LHCN-M2 (cell line): Measurements from ENCODE around the gene WNT9A. TPM values are rescaled to one million over a fixed set of nuclear protein-coding genes. Genes with fewer than 3 reads are reported as not detected.
"Not testable (repeated sequence)": the region's sequence is repeated elsewhere in the genome, so short reads cannot be mapped to it uniquely, and the experiment has no call there.

ENCODE experiments used
- DNase-seq: peaks from one replicate; pipeline ENCODE4 v3.0.0-alpha.2; 2012; ENCODE audit warnings: low read depth
- polyA plus RNA-seq: library from polyadenylated mRNA; unstranded; fragments of >200 nt; gene quantifications from one replicate; pipeline ENCODE4 v1.2.1, GENCODE V29; 2012; ENCODE audit warnings: missing spikeins
- total RNA-seq: library from RNA; depleted of rRNA; stranded (reverse); fragments of >200 nt; gene quantifications from 2 replicates; pipeline ENCODE4 v1.2.3, GENCODE V29; 2014; rRNA removed

The WNT9A gene, protein sequence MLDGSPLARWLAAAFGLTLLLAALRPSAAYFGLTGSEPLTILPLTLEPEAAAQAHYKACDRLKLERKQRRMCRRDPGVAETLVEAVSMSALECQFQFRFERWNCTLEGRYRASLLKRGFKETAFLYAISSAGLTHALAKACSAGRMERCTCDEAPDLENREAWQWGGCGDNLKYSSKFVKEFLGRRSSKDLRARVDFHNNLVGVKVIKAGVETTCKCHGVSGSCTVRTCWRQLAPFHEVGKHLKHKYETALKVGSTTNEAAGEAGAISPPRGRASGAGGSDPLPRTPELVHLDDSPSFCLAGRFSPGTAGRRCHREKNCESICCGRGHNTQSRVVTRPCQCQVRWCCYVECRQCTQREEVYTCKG
- total RNA-seq = 3.5 and 4.3 TPM in 2 replicates
- polyA plus RNA-seq = 3.7 TPM

DNA sequence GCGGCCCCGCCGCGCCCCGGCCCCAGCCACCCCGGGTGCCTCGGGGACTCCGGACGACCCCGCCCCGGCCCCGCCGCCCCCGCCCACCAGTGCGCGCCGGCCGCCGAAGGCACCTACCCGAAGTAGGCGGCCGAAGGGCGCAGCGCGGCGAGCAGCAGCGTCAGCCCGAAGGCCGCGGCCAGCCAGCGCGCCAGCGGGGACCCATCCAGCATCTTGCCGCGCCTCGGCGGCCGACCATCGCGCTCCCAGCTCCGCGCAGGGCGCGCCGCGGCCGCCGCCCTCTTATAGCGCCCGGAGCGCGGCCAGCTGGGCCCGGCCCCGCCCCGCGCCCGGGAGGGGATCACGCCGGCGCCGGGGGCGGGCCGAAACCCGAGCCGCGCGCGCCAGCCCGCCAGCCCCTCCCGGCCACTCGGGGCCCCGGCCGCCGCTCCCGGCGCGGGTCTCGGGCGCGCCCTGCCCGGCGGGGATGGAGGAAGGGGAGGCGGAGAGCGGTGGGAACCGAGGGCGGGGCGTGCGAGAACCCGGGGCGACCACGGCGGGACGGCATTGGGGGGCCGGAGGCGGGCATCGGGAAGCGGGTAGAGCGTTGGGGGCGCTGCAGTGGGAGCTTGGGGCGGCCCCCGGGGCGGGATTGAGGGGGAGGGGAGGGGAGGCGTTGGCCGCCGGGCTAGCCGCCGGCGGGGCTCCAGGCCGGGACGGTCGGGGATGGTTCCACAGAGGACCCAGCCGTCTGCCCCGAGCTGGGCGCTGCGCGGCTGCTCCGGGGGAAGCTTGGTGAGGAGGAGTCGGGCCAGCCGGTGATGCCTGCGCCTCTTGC lies at the start of gene WNT9A:
WNT9A (minus strand) TSS at position 257 of the 817 bp plus-strand sequence; CDS start at position 212, 45 bp downstream.
- DNase-seq = peak; percentile 48

DNA sequence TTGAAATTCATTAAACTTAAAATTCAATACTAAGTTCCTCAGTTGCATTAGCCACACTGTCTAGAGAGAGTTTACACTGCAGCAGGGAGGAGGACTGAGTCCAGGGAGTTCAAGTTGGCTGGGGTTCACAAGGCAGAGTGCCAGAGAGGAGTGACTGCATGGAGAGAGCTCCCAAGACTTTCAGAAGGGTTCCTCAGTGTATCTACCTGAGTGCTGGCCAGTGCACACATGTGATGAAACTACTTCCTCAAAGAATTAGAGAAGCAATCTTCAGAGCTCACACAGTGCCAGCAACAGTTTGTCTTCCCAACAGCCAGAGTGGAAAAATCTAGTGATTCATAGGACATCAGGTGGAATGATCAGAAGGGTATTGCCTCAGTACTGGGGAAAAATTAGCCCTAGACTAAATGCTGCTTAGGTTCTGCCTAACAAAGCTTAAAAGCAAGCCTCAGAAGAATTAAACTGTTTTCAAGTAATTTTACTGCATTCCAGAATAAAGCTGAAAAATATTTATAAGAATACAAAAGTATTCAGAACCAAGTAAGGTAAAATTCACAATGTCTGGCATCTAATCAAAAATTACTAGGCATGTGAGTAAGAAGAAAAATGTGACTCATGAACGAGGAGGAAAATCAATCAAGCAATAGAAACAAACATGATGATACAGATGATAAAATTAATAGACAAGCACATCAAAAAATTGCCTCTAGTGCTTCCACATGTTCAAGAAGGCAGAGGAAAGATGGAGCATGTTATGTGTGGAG lies 48.6 kb upstream of the WNT9A start:
- DNase-seq = no peak

DNA sequence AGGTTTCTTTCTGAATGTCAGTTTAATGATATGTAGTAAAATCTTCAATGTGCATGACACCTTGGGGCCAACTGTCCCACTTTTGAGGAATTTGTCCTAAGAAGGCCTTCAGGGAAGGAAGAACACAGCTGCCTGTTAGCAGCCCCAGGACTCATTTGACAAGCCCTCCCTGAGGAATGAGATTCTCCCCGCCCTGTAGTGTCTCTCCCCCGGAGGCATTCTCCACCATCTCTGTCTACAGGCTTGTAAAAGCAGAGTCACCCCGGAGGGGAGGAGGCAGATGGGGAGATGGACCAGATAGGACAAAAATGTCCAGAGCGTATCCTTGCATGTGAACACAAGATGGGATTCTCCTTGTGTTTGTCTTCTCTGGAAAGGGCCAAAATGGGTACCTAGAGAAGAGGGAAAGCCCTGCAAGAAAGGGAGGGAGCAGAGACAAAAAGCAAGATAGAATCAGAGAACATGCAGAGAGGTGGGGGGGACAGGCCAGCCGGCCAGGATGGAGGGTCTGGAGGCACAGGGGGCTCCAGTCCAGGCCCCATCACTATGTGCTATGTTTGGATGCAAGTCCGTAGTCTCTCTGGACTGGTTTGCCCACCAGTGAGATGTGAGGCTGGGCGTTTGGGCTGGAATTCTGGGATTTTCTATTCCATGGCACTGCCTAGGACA lies 47.0 kb upstream of the WNT9A start:
- DNase-seq = no peak

DNA sequence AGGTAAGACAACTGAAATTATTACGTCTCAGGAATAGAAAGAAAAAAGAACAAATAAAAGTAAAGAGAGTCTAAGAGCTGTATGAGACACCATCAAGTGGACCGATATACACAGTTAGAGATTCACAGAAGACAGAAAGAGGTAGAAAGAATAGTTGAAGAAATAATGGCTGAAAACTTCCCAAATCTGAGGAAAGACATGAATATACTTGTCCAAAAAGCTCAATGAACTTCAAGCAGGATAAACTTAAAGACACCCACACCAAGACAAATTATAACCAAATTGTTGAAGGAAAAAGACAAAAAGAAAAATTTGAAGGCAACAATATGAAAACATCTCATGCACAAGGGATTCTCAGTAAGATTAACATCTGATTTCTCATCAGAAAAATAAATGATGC lies 39.4 kb upstream of the WNT9A start:
- no peak for DNase-seq

DNA sequence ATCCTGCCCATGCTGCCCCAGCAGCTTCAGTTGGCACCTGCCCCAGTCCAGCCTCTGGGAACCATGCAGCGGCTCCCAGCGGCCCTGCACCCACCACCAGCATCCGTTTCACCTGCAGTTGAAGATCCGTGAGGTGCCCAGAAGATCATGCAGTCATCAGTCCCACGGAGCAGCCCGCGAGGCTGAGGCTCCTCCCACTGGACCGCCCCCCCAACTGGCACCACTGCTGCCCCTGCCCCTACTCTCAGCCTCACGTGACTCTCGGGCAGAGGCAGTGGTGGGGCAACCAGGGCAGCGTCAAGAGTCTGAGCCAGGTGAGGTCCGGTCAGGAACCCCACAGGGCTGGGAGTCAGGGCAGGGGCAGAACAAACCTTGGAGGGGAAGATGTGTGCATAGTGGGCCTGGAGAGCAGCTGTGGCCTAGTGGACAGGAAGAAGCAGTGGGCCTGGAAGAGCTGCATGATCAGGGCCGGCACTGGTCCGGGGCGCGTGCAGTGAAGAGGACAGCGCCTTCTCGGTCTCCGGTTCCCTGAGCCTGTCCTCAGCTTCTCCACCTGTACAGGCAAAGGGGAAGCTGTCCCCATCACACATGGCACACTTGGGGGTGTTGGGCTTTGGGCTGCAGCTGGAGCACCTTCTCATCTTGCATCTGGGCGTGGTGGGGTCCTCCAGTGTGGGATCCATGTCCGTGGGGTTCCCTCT lies 28.0 kb upstream of the WNT9A start:
- DNase-seq = not testable (repeated sequence)

DNA sequence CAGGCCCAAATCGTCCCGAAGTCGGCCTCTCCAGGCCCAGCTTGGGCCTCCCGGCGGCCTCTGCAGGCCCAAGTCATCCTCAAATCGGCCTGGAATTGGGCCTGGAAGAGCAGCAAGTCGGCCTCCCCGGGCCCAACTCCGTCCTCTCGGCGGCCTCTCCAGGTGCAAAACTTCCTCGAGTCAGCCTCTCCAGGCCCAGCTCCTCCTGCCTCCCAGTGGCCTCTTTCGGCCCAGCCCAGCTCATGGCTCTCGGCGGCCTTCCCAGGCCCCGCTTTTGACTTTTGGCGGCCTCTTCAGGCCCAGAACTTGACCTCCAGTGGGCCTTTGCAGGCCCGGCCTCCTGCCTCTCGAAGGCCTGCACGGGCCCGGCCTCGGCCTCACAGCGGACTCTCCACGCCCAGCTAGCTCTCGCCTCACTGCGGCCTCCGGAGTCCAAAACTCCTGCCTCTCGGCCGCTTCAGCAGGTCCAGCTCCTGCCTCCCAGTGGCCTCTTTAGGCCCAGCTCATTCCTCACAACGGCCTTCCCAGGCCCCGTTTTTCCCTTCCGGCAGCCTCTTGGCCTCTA lies 26.1 kb upstream of the WNT9A start:
- not testable (repeated sequence) for DNase-seq

DNA sequence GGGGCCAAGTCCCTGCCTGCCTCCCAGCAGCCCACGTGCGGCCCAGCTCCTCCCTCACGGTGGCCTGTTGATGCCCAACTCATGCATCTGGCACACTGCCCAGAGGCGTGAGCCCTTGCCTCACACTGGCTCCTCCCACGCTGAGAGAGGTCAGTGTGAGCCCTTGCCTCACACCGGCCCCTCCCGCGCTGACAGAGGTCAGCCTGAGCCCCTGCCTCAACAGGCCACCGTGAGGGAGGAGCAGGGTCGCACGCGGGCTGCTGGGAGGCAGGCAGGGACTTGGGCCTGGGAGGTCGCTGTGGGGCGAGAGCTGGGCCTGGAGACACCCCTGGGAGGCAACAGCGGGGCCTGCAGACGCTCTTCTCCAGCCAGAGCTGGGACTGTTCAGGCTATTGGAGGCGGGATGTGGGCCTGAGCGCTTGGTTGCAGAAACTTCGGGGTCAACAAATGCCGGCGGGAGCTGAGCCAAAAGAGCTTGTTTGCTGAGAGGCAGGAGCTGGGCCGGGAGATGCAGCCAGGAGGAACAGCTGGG lies 25.2 kb upstream of the WNT9A start:
- not testable (repeated sequence) for DNase-seq

DNA sequence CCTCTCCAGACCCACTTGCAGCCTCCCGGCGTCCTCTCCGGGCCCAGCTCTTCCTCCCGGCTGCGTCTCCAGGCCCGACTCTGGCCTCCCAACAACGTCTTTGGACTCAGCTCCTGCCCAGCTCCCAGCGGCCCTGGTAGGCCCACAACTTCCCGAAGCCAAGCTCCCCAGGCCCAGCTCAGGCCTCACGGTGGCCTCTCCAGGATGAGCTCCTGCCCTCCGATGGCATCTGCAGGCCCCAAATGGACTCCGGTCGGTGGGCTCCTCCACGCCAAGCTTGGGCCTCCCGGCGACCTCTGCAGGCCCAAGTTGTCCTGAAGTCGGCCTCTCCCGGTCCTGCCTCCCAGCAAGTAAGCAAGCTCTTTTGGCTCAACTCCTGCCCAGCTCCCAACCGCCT lies 24.5 kb upstream of the WNT9A start:
- not testable (repeated sequence) for DNase-seq

DNA sequence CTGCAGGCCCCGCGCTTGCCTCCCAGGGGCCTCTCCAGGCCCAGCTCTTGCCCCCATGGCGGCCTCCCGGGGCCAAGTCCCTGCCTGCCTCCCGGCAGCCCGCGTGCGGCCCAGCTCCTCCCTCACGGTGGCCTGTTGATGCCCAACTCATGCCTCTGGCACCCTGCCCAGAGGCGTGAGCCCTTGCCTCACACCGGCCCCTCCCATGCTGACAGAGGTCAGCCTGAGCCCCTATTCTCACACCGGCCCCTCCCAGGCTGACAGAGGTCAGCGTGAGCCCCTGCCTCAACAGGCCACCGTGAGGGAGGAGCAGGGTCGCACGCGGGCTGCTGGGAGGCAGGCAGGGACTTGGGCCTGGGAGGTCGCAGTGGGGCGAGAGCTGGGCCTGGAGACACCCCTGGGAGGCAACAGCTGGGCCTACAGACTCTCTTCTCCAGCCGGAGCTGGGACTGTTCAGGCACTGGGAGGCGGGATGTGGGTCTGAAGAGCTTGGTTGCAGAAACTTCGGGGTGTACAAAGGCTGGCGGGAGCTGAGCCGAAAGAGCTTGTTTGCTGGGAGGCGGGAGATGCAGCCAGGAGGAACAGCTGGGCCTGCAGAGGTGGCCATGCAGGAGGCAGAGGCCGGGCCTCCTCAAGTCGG lies 24.0 kb upstream of the WNT9A start:
- DNase-seq = not testable (repeated sequence)

DNA sequence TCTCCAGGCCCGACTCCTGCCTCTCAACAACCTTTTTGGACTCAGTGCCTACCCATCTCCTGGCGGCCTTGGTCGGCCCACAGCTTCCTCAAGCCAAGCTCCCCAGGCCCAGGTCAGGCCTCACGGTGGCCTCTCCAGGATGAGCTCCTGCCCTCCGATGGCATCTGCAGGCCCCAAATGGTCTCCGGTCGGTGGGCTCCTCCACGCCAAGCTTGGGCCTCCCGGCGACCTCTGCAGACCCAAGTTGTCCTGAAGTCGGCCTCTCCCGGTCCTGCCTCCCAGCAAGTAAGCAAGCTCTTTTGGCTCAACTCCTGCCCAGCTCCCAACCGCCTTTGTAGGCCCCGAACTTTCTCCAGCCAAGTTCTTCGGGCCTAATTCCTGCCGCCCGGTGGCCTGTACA lies 23.5 kb upstream of the WNT9A start:
- not testable (repeated sequence) for DNase-seq

DNA sequence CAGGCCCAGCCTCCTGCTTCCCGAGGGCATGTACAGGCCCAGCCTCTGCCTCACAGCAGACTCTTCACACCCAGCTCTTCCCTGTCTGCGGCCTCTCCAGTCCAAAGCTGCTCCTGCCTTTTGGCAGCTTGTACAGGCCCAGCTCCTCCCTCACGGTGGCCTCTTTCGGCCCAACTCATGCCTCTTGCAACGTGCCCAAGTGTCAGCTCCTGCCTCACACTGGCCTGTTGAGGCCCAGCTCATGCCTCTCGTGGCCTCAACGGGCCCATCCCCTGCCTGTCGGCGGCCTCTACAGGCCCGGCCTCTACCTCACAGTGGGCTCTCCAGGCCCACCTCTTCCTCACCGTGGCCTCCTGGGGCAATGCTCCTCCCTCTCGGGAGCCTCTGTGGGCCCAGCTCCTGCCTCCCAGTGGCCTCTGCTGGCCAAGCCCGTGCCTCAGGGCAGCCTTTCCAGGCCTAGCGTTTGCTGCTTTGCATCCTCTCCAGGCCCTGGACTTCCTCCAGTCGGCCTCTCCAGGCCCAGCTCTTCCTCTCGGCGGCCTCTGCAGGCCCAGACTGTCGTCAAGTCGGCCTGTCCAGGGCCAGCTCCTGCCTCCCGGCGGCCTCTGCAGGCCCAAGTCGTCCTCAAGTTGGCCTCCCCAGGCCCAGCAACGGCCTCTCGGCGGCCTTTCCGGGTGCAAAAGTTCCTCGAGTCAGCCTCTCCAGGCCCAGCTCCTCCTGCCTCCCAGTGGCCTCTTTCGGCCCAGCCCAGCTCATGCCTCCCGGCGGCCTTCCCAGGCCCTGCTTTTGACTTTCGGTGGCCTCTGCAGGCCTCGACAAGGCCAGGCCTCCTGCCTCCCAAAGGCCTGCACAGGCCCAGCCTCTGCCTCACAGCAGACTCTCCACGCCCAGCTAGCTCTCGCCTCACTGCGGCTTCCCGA lies 22.6 kb upstream of the WNT9A start:
- DNase-seq = not testable (repeated sequence)

DNA sequence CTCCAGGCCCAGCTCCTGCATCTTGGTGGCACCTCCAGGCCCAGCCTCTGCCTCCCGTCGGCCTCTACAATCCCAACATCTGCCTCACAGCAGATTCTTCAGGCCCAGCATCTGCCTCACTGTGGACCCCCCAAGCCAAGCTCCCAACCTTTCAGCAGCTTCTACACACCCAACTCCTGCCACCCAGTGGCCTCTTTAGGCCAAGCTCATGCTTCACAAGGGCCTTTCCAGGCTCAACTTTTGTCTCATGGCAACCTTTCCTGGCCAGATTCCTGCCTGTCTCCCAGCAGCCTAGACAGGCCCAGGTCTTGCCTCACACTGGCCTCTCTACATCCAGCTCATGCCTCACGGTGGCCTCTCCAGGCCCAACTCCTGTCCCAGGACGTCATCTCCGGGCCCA lies 20.1 kb upstream of the WNT9A start:
- DNase-seq = not testable (repeated sequence)

DNA sequence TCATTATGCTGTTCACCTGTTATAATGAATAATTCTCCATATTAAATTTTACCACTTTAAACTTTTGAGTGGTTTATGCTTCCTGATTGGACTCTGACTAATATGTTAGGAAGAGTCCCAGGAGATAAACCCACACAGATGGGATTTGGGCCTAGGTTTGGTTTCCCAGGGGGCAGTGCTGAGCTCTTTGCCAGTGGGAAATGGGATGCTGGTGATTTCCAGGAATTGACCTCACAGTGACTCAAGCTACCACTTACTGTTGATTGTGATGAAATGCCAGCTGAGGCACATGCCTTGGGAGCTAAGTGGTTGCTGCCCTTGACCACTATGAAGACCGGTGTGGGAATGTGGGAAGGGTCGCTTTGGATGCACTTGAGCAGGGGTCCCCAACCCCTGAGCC lies 19.0 kb upstream of the WNT9A start:
- peak; percentile 88 for DNase-seq

DNA sequence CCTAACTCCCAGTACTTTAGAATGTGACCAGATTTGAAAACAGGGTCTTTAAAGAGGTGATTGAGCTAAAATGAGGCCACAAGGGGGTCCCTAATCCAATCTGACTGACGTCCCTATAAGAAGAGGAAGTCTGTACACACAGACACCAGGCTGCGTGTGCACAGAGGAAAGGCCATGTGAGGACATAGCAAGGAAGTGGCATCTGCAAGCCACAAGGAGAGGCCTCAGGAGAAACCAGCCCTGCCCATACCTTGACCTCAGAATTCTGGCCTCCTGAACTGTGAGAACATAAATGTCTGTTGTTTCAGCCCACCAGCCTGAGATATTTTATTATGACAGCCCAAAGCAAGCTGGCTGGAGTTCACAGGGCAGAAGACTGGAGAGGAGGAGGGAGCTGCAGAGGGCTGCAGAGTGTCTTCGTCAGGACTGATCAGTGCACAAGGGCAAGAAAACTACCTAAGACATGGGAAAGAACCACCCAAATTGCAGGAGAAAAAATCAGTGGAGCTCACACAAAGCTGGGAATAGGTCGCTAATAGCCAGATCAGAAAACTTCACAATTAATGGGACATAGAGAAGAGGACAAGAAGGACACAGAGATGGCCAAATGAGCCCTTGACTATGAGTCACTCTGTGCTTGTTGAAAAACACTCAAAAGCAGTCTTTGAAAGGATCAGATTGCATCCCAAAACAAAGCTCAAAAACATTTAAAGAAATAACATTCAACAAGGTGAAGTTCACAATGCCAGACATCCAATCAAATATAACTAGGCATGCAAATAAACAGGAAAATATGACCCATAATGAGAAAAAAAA lies 14.1 kb upstream of the WNT9A start:
- DNase-seq = no peak

DNA sequence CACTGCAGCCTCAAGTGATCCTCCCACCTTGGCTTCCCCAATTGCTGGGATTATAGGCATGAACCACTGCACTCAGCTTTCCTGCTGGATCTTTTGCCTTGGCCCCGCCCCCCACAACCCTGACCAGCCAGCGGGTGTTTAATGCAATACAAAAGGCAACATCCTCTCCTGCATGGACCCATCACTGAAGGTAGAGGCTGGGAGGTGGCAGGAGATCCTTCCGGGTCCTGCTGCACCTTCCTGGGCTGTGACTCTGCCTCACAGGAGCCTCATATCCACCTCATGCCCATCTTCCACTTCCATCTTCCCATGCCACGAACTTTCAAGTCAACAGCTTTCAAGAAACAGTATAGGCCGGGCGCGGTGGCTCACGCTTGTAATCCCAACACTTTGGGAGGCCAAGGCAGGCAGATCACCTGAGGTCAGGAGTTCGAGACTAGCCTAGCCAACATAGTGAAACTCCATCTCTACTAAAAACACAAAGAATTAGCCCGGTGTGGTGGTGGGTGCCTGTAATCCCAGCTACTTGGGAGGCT lies 11.7 kb upstream of the WNT9A start:
- no peak for DNase-seq

DNA sequence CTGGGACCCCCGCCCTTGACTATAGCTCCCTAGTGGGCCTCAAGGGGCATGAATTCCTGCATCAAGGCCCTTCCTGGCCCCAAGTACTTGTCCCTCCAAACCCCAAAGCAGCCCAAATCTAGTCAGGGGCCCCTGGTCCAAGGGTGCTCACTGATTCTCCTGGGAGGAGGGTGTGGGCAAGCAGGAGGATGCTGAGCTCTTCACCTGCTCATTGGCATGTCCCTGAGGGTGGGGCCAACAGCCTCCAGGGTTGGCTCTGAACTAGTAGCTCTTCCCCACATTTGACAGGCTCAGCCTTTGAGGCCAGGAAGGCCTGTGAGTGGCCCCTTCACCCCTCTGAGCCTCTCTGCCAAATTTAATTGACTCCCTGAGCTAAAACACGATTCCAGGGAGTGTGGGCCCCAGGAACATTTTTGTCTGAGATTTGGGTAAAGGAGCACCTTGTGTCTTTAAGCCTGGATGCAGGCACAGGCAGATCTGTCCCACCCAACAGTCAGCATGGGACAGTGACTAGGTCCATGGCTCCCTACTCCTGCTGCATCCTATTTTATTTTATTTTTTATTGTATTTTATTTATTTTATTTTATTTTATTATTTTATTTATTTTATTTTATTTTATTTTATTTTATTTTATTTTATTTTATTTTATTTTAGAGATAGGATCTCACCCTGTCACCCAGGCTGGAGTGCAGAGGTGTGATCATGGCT lies 11.0 kb upstream of the WNT9A start:
- DNase-seq = no peak

DNA sequence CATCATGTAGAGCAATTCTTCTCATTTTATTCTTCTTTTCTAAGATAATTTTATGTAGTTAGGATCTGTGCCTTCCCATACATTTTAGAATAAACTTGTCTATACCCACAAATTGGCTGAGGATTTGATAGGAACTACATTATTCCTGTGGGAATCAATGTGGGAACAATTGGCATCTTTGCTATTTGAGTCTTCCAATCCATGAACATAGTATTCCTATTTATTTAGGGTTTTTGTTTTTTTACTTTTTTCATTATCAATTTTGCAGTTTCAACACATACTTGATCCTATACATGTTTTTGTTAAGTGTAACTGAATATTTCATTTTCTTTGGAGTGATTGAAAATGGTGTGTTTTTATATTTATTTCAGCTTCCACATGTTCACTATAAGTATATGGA lies 8.1 kb upstream of the WNT9A start:
- no peak for DNase-seq
